ENCODE results near the gene MDC1. TPM values are rescaled to one million over a fixed set of nuclear protein-coding genes. Genes with fewer than 3 reads are reported as not detected.

The MDC1 gene
- total and polyA plus RNA-seq, 2 of the 13 experiments (the other 11 are each of a cell fraction or from before 2014, with no cell fraction given): 8.4 to 14.0 TPM

- TF ChIP-seq RAD51 (IDR thresholded peaks at IDR 0.05; ENCODE audit: borderline replicate concordance) (no peak), ZNF530 (CRISPR knock-in tag; IDR thresholded peaks at IDR 0.05; ENCODE audit: low read depth) (peak; percentile 86; the same call in 1 of the 2 replicates), GTF3A (CRISPR knock-in tag; conservative IDR thresholded peaks at IDR 0.05) (no peak), ZNF879 (CRISPR knock-in tag; IDR thresholded peaks at IDR 0.05) (no peak; the same call in 1 of the 2 replicates), MED13 (CRISPR knock-in tag; IDR thresholded peaks at IDR 0.05) (peak; percentile 92; the same call in 1 of the 2 replicates), ZNF564 (CRISPR knock-in tag; IDR thresholded peaks at IDR 0.05) (peak; percentile 90), ZNF33B (CRISPR knock-in tag; IDR thresholded peaks at IDR 0.05) (no peak), ETV6 (CRISPR knock-in tag; conservative IDR thresholded peaks at IDR 0.05) (peak; percentile 84), ARNTL (CRISPR knock-in tag; IDR thresholded peaks at IDR 0.05) (peak; percentile 97), AKNA (CRISPR knock-in tag; IDR thresholded peaks at IDR 0.05; ENCODE audit: borderline replicate concordance) (peak; percentile 86), ZFY (CRISPR knock-in tag; IDR thresholded peaks at IDR 0.05) (peak; percentile 94), ZBTB7A (CRISPR knock-in tag; IDR thresholded peaks at IDR 0.05) (peak; percentile 67; the same call in 1 of the 2 replicates), PHF20 (CRISPR knock-in tag; IDR thresholded peaks at IDR 0.05) (0 out of 2 replicates have a peak, but pooled peaks have one; percentile 44), SRY (CRISPR knock-in tag; IDR thresholded peaks at IDR 0.05) (peak; percentile 89), EED (CRISPR knock-in tag; IDR thresholded peaks at IDR 0.05) (peak; percentile 7; the same call in 1 of the 2 replicates), SP5 (CRISPR knock-in tag; IDR thresholded peaks at IDR 0.05; ENCODE audit: borderline replicate concordance, low read depth) (peak; percentile 89), ISL2 (CRISPR knock-in tag; IDR thresholded peaks at IDR 0.05) (peak; percentile 89), ERF (CRISPR knock-in tag; IDR thresholded peaks at IDR 0.05) (peak; percentile 97), ZNF720 (CRISPR knock-in tag; IDR thresholded peaks at IDR 0.05) (no peak; the same call in 1 of the 2 replicates), ZNF44 (CRISPR knock-in tag; IDR thresholded peaks at IDR 0.05) (no peak), PCBP1 (IDR thresholded peaks at IDR 0.05; ENCODE audit: borderline replicate concordance, low read depth, low read length) (no peak), ZNF354B (CRISPR knock-in tag; IDR thresholded peaks at IDR 0.05) (no peak; the same call in 1 of the 2 replicates), ZNF124 (CRISPR knock-in tag; IDR thresholded peaks at IDR 0.05) (peak; percentile 87; the same call in 1 of the 2 replicates), NAIF1 (CRISPR knock-in tag; IDR thresholded peaks at IDR 0.05; ENCODE audit: borderline replicate concordance) (peak; percentile 69; the same call in 1 of the 2 replicates), PLRG1 (conservative IDR thresholded peaks at IDR 0.05) (no peak), MAFF (IDR thresholded peaks at IDR 0.05; ENCODE audit: low read depth, low read length) (0 out of 2 replicates have a peak, but pooled peaks have one; percentile 0), MYC (CRISPR knock-in tag; IDR thresholded peaks at IDR 0.05; ENCODE audit: borderline replicate concordance) (peak; percentile 60; the same call in 1 of the 2 replicates), ZMAT5 (CRISPR knock-in tag; IDR thresholded peaks at IDR 0.05; ENCODE audit: borderline replicate concordance, low read depth) (no peak), ZNF430 (CRISPR knock-in tag; IDR thresholded peaks at IDR 0.05) (peak; percentile 90)
Measured at GRCh38 chr6:30744054-30744805, 27.1 kb upstream of the MDC1 start, which contains the start of gene IER3 (continued).

All from HepG2 (cell line).